Measurements from ENCODE around the gene ZNF562.

- TF ChIP-seq CTCF (IDR thresholded peaks at IDR 0.05) (no peak), POLR2A (IDR thresholded peaks at IDR 0.05) (no peak), POLR2AphosphoS5 (IDR thresholded peaks at IDR 0.05) (no peak)
These were observed 77.9 kb downstream of the ZNF562 start for GRCh38 chr19:9597027-9597426.

All from stomach (tissue), 4 donors.